HPDE6-E6E7 (cell line): ENCODE data around the gene GARS1.
"Not testable (repeated sequence)": the region's sequence is repeated elsewhere in the genome, so short reads cannot be mapped to it uniquely, and the experiment has no call there.

Experiments used
- DNase-seq: peaks from one replicate; pipeline ENCODE4 v3.0.0; 2011; ENCODE audit warnings: missing footprints; ENCODE audit errors: extremely low spot score

The GARS1 gene, protein sequence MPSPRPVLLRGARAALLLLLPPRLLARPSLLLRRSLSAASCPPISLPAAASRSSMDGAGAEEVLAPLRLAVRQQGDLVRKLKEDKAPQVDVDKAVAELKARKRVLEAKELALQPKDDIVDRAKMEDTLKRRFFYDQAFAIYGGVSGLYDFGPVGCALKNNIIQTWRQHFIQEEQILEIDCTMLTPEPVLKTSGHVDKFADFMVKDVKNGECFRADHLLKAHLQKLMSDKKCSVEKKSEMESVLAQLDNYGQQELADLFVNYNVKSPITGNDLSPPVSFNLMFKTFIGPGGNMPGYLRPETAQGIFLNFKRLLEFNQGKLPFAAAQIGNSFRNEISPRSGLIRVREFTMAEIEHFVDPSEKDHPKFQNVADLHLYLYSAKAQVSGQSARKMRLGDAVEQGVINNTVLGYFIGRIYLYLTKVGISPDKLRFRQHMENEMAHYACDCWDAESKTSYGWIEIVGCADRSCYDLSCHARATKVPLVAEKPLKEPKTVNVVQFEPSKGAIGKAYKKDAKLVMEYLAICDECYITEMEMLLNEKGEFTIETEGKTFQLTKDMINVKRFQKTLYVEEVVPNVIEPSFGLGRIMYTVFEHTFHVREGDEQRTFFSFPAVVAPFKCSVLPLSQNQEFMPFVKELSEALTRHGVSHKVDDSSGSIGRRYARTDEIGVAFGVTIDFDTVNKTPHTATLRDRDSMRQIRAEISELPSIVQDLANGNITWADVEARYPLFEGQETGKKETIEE

DNA sequence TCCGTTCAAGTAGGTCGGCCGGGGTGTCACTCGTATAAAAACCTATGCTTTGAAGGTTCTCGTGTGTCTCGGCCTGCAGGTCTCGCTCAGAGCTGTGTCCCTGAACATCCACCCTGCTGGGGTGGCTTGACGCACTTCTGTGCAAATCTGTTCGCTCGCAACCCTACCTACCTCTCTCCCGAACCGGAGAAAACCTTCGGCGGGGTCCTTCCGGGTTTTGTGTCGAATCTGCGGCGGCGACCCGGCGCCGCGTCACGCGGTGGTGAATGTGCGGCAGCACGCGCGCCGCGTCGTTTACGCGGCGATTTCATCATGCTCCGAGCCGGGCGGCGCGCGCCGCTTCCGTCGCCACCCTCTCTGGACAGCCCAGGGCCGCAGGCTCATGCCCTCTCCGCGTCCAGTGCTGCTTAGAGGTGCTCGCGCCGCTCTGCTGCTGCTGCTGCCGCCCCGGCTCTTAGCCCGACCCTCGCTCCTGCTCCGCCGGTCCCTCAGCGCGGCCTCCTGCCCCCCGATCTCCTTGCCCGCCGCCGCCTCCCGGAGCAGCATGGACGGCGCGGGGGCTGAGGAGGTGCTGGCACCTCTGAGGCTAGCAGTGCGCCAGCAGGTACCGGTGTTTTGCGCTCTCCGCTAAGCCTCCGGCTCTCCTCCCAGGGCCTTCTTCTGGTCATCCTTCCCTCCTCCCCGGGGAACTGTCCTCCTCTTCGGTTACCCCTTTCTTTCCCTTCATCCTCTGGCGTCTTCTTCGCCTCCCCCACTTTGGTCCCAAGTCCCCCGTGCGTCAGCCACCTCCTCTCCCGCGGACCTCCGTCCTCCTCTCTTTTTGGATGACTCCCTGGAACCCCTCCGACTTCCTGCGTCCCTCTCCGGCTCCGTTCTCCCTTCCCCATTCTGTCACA lies at the start of gene GARS1:
Gene GARS1, plus strand, starts transcription at position 339 of the 896 bp plus-strand sequence. Its CDS starts 44 bp downstream, at position 383.
- DNase-seq = peak; percentile 74

DNA sequence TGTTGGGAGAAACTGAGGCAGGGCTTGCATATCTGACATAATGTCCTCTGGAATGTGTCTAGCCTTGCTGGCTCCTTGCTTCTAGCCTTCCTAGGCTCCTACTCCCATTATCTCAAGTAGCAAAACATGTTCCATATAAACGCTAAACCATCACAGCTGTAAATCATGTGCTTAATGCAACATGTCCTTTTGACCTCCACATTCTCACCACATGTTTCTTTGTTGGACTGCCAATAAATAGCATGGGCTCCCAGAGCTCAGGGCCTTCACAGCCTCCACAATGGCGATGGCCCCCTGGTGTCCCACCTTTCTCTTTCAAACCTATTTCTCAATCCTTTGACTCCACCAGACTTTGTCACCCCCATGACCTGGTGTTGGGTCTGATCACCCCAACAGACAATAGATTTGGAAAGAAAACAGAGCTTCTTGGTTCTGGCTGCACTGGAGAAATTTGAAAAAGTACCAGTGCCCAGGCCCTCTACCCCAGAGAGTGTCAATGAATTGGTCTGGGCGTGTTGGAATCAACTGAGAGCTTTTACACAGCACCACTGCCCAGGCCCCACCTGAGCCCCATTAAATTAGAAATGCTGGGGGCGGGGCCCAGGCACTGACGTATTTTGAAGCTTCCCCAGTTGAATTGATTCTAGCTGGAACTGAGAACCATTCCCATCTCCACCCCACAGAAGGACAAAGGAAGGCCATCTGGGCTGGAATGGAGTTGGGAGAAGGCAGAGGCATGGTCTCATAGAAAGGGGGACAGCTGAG lies 48.7 kb upstream of the GARS1 start:
- DNase-seq = no peak

DNA sequence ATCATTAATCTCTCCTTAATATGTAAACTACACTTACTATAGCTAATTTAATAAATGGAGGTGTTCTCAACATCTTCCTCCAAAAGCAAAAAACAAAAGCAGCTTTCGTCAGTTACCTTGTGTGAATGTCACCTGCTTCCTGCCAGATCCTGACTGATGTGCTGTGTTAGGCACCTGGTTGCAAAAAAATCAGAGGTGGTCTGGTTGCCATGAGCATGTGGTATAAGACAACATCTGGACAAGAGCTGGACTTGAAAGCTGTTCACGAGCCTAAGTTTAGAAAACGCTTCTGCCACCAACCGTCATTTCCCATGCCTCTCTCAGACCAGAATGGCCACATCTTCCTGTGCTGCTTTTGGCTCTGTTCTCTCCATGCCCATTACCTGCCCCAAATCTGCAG lies 48.1 kb upstream of the GARS1 start:
- DNase-seq = no peak

GRCh38 chr7:30548845-30549244 lies 45.8 kb upstream of the GARS1 start:
- DNase-seq = peak; percentile 61

- no peak for DNase-seq
Measured at GRCh38 chr7:30549931-30550493, 44.7 kb upstream of the GARS1 start.

GRCh38 chr7:30552330-30552729 lies 42.3 kb upstream of the GARS1 start:
- no peak for DNase-seq

DNA sequence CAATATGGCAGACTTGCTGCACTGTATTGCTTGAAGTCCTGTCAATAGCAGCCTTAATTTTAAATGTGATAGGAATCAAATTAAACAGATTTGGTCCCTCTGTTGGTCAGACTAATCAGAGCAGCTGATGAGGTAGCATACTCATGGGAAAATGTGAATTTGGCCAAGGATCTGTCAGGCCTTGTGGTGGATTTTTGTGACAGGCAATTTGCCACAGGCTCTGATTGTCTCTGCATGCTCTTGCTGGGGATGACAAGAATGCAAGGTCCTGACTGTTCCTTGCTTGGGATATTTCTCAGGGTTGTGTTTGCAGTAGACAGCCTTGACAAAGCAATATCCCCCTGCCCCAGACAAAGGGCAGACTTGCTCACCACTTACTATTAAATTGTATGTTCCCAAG lies 41.5 kb upstream of the GARS1 start:
- no peak for DNase-seq

DNA sequence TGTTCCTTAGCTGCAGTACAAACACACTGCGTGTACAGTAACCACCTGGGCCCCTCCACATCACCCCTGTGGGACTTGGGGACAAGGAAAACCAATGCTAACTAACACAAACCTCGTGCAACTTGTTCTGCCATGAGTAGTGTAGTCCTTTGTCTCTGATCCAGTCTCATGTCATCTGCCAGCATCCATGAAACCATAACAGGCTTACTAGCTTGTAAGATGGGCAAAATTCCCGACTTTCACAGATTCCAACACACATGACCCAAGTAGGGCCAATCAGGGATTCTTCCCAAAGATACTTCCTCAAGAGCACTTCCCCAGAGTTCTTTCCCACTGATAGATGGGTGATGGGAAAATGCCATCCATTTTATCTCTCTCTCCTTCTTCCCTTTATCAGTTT lies 41.1 kb upstream of the GARS1 start:
- DNase-seq = no peak

DNA sequence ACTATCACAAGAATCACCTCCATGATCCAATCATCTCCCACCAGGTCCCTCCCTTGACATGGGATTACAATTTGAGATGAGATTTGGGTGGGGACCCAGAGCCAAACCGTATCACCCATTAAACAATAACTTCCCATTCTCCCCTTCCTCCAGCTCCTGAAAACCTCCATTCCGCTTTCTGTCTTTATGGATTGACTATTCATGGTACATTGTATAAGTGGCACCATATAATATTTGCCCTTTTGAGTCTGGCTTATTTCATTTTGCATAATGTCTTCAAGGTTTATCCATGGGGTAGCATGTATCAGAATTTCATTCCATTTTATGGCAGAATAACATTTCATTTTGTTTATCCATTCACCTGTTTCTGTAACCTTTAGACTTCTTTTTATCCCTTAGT lies 39.2 kb upstream of the GARS1 start:
- no peak for DNase-seq

DNA sequence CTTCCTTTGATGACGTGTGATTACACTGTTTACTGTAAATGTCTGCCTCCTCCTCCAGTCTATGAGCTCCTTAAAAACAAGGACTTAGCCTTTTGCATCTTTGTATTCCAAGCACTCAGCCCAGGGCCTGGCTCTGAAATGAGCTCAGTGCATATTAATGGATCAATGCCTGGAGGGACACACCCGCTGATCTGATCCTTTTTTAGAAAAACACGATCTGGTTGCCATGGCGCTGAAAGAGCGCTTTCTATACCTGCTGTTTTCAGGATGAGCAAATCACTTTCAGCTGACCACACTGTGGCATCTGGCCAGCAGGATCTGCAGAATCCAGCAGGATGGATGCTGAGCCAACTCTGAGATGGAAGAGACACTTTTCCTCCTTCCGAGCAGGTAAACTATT lies 37.8 kb upstream of the GARS1 start:
- no peak for DNase-seq

DNA sequence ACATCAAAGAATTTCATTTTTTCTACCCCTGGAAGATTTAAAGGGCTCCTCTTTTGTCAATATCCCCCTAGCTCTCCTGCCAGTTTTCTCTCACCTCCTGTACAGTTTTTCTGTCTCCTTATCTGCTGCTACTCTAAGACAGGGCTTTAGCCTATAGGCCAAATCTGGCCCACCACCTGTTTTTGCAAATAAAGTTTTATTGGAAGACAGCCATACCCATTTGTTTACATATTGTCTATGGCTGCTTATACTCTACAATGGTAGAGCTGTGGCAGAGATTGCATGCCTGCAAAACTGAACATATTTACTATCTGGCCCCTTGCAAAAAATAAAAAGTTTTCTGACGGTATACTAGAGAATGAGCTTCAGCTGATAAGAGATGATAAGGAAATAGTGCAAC lies 37.4 kb upstream of the GARS1 start:
- no peak for DNase-seq

GRCh38 chr7:30559611-30560010 lies 35.1 kb upstream of the GARS1 start:
- DNase-seq = no peak

DNA sequence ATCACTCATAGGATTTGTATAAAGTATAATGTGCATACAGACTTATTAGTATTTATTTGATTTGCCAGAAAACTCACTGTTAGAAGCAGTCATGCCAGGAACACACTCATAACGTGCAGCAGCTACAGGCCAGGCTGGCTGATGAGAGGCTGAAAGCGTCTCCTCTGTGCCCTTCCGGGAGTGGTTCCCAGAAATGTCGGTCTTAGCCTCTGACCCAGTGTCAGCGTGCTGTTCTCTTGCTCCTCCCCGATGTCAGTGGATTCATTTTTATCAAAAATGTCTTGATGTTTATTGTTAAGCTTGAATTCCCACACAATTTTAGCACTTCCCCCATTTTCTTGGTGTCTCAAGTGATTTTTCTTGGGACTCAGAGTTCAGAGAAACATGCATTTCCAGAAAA lies 33.3 kb upstream of the GARS1 start:
- DNase-seq = no peak

DNA sequence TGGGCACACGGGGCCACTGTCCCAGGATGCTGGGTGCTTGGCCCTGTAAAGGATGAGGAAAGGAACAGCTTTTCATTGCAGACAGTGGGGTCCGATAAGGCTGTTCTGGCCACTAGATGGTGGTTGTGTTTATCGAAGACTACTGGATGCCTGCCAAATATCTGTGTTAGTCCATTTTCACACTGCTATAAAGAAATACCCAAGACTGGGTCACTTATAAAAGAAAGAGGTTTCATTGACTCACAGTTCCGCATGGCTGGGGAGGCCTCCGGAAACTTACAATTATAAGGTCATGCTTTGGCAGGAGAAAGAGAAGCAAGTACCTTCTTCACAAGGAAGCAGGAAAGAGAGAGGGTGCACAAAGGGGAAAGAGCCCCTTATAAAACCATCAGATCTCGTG lies 32.2 kb upstream of the GARS1 start:
- DNase-seq = no peak

- no peak for DNase-seq
Measured at GRCh38 chr7:30562909-30563308, 31.8 kb upstream of the GARS1 start.

GRCh38 chr7:30563326-30563942 lies 31.2 kb upstream of the GARS1 start:
- peak; percentile 59 for DNase-seq

DNA sequence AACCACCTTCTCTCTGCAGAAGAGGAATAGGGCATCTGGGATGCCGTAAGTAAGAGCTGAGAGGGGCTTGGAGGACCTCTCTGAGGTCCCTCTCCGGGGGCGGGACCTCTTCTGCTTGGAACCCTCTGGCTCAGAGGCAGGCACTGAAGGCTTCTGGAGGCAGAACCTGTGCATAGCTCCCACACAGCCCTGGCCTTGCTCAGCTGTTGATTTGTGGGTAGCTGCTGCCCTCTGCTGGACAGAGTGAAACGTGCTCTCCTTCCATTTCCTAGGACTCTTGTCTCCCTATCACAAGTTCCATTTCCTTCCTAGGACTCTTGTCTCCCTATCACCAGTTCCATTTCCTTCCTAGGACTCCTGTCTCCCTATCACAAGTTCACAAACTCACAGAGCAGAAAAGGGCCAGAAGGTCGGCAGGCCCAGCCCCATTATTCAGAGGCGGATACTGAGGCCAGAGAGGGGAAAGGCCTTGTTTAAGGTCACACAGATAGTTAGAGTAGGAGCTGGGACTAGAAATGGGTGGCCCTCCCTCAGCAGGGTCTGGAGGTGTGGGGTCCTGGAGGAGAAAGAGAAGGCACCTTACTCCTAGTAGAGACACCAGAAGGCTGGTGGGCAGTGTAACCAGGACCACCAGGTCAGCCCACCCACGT lies 30.3 kb upstream of the GARS1 start:
- peak; percentile 69 for DNase-seq

GRCh38 chr7:30566596-30566995 lies 28.1 kb upstream of the GARS1 start:
- DNase-seq = no peak

DNA sequence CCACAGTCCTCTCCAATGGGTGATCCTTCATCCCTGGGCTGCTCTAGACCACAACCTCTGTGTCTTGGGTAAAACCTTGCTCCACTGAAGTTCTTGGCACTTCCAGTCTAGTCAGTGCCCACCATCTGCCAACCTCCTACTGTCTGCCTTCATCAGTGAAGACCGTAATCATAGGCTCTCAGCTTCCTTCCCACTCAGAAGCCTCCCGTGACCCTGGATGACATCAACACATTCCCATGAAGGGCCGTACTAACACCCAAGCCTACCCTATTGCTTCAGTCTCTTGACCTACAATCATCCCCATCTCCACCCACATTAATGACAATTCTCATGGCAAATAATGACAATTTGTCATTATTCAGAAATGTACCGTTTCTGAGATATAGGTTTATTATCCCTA lies 27.6 kb upstream of the GARS1 start:
- DNase-seq = no peak

- not testable (repeated sequence) for DNase-seq
Measured at GRCh38 chr7:30570238-30570637, 24.4 kb upstream of the GARS1 start.
